ENCODE measurements around the gene SEMA4D.

The SEMA4D gene

DNA sequence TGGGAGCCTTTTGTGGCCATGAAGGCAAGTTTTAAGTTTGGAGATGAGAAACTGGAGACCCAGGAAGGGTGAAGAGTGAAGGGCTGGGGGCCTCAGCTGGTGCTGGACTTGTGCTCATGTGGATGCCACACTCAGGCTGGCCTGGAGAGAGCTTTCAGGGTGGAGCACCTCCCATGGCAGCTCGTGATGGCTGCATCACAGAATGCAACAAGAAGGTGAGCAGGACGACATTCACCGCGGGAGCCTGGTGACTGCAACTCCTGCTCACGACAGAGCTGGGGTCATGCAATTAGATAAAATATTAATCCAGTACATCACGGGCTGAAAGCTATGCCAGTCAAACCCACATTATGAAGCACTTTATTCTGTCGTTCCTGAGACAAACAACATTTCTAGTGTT lies 59.7 kb downstream of the SEMA4D start:
- TF ChIP-seq, protein P1, sequence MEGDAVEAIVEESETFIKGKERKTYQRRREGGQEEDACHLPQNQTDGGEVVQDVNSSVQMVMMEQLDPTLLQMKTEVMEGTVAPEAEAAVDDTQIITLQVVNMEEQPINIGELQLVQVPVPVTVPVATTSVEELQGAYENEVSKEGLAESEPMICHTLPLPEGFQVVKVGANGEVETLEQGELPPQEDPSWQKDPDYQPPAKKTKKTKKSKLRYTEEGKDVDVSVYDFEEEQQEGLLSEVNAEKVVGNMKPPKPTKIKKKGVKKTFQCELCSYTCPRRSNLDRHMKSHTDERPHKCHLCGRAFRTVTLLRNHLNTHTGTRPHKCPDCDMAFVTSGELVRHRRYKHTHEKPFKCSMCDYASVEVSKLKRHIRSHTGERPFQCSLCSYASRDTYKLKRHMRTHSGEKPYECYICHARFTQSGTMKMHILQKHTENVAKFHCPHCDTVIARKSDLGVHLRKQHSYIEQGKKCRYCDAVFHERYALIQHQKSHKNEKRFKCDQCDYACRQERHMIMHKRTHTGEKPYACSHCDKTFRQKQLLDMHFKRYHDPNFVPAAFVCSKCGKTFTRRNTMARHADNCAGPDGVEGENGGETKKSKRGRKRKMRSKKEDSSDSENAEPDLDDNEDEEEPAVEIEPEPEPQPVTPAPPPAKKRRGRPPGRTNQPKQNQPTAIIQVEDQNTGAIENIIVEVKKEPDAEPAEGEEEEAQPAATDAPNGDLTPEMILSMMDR (IDR thresholded peaks at IDR 0.05; ENCODE audit: insufficient read depth, low read depth, low read length, missing control alignments), result no peak
- DNase-seq (ENCODE audit: low read depth), result no peak
- no peak overlapping the region for H3K4me3 ChIP-seq (ENCODE audit: low read depth, low read length)

DNA sequence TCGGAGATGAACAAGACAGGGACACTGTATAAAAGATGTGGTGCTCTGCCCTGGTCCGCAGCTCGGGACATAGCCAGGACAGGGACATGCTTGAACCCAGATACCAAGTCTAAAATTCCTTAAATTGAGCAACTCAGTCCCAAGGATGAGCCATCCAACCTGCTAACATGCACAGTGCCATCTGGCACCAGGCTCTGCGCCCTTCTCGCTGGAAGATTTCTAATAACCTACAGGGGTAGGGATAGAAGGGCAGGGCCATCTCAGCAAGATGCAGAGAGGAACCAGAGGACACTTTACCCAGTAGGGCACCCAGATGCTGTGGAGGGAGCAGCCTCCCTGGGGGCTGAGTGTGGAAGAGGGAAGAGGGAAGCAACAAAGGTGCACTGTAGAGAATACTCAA lies 60.1 kb downstream of the SEMA4D start:
- TF ChIP-seq, protein P1 (IDR thresholded peaks at IDR 0.05; ENCODE audit: insufficient read depth, low read depth, low read length, missing control alignments), result no peak
- no peak for DNase-seq (ENCODE audit: low read depth)
- no peak overlapping the region for H3K4me3 ChIP-seq (ENCODE audit: low read depth, low read length)

DNA sequence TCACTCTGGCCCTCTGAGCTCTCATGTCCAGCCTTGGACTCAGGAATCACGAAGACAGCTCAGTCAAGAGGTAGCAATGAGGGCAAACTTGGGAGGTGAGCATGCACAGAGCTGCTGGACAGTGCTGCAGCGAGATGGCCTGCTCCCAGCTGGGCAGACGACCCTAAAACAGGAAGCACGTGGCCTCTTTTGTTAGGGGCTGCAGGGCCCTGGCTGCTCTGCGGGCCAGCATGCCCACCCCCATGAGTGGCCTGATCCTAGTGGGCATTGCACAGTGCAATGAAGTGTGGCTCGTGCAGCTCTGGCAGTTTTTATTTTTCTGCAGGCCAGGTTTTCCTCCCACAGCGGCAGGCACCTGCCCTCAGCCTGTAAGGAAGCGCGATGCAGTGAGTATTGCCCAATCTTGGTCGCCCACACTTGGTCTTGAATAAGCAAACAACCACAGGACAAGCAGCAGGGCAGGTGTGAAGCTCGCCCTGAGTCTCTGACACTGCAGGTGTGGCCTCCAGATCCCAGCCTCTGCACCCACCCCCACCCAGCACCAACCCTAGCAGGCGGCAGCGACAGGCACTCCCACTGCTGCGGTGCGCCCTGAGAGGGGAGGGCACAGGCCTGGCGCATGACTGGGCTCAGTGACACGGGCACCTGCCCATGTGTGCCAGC lies 60.8 kb downstream of the SEMA4D start:
- H3K4me3 ChIP-seq (ENCODE audit: low read depth, low read length), result no peak overlapping the region
- DNase-seq (ENCODE audit: low read depth), result peak; percentile 47
- TF ChIP-seq, protein P1 (IDR thresholded peaks at IDR 0.05; ENCODE audit: insufficient read depth, low read depth, low read length, missing control alignments), result no peak

DNA sequence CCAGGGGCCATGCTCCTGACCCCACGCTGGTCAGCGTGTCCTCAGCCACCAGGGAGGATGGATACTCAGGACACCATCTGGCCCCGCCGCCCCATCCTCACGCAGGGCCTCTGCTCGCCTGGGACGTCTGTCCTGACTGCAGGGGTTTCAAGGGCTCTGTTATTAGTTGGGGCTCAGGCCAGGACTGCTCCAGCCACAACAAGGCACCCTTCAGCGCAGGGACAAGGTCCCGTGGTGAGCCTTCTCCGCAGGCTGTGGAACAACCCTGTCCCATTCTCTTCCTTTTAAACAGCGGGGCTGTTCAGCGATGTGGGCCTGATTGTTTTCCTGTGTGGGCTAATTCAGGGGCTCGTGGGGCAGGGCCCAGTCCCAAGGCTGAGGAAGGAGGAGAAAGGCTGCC lies 61.6 kb downstream of the SEMA4D start:
- TF ChIP-seq, protein P1 (IDR thresholded peaks at IDR 0.05; ENCODE audit: insufficient read depth, low read depth, low read length, missing control alignments), result no peak
- no peak overlapping the region for H3K4me3 ChIP-seq (ENCODE audit: low read depth, low read length)
- no peak for DNase-seq (ENCODE audit: low read depth)

DNA sequence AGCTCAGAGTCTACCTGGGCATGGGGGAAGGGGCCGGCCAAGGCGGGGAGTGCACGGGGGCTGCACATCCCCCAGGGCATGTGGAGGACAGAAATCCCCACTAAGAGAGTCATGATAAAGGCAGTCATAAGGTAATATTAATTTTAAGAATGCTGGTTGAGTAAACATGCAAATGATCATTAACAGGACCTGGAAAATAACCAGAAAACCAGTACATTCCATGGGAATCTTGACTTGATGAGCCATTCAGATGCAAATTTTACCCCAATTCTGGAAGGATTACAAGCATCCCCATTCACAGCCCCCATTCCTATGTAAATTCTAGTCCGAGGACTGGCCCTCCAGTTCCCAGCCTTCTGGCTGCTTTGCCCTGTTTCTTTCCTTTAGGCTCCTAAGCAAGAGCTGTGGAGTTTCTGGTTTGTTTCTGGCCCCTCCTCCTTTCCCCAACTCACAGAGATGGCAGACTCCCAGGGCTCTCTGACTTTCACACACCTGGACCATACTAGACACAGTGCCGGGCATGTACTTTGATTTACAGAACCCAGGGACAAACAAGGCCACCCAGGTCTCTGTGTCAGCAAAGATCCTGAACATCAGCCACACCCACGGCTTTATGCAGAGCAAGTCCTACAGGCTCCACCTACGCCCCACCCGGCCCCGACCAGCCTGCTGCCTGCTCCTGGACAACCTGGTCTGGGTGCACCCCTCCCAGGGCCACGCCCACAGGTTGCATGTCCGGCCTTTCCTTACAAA lies 62.7 kb downstream of the SEMA4D start:
- DNase-seq (ENCODE audit: low read depth), result no peak
- TF ChIP-seq, protein P1 (IDR thresholded peaks at IDR 0.05; ENCODE audit: insufficient read depth, low read depth, low read length, missing control alignments), result no peak
- H3K4me3 ChIP-seq (ENCODE audit: low read depth, low read length), result no peak overlapping the region

DNA sequence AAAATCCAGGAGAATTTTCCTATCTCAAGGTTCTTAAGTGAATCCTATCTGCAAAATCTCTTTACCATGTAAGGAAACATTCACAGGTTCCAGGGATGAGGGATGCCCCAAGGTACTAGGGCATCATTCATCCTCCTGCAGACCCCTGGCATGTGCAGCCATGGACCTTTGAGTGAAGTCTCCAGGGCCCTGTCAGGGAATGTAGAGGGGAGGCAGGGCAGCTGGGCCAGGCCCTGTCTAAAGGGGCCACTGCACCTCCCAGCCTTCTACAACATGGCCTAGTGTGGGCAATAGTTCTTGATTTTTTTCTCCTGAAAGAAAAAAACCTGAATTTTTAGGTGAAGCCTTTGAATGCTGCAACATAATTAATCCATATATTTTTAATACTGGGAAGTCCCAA lies 63.3 kb downstream of the SEMA4D start:
- DNase-seq (ENCODE audit: low read depth), result no peak
- TF ChIP-seq, protein P1 (IDR thresholded peaks at IDR 0.05; ENCODE audit: insufficient read depth, low read depth, low read length, missing control alignments), result no peak
- no peak overlapping the region for H3K4me3 ChIP-seq (ENCODE audit: low read depth, low read length)
